KOPT-K1 (cell line): ENCODE measurements around the gene SDR9C7.
"Not testable (repeated sequence)": the region's sequence is repeated elsewhere in the genome, so short reads cannot be mapped to it uniquely, and the experiment has no call there.

Experiments used
- H3K27ac ChIP-seq: fragments of 200-600 bp; sonication (generic); 2 replicates; pipeline ENCODE4 v1.5.1; 2016; ENCODE audit warnings: antibody characterized with exemption, mild to moderate bottlenecking, low read depth, low read length; ENCODE audit not compliant: poor library complexity, severe bottlenecking
- H3K36me3 ChIP-seq: fragments of 200-600 bp; sonication (generic); 2 replicates; pipeline ENCODE4 v1.5.1; 2017; ENCODE audit warnings: antibody characterized with exemption, mild to moderate bottlenecking, low read length, moderate library complexity; ENCODE audit not compliant: insufficient read depth
- H3K9me3 ChIP-seq: fragments of 200-600 bp; sonication (generic); 2 replicates; pipeline ENCODE4 v1.5.1; 2017; ENCODE audit warnings: antibody characterized with exemption, low read length, mild to moderate bottlenecking; ENCODE audit not compliant: insufficient read depth, poor library complexity, severe bottlenecking

The SDR9C7 gene

DNA sequence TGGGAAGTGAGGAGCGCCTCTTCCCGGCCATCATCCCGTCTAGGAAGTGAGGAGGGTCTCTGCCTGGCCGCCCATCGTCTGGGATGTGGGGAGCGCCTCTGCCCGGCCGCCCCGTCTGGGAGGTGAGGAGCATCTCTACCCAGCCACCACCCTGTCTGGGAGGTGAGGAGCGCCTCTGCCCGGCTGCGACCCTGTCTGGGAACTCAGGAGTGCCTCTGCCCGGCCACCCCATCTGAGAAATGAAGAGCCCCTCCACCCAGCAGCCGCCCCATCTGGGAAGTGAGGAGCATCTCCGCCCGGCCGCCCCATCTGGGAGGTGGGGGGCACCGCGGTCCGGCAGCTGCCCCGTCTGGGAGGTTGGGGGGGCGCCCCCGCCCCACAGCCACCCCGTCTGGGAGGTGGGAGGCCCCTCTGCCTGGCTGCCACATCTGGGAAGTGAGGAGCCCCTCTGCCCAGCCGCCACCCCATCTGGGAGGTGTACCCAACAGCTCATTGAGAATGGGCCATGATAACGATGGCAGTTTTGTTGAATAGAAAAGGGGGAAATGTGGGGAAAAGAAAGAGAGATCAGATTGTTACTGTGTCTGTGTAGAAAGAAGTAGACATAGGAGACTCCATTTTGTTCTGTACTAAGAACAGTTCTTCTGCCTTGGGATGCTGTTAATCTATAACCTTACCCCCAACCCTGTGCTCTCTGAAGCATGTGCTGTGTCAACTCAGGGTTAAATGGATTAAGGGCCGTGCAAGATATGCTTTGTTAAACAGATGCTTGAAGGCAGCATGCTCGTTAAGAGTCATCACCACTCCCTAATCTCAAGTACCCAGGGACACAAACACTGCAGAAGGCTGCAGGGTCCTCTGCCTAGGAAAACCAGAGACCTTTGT is 54.7 kb downstream of the SDR9C7 start:
- H3K36me3 ChIP-seq, H3K27ac ChIP-seq: not testable (repeated sequence)
- H3K9me3 ChIP-seq: peaks cover 19% of the 10 kb centered on the region

DNA sequence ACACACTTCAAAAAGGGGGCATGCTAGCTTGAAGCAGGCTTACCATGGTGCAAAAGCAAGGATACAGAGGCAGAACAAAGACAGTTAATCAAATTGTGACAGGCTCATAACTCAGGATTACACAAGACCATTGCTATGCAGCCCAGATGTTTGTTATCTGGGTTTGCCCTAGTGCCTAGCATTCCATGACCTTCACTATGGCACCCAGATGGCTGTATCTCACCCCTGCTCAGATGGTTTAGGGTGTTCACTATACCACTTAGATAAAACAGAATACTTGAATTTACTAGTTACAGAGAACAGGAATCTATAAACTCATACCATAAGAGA is 56.2 kb downstream of the SDR9C7 start:
- Histone ChIP-seq H3K9me3 (peaks cover 16% of the 10 kb centered on the region), H3K27ac (no peak overlapping the region), H3K36me3 (no peaks in the 10 kb centered on the region)

DNA sequence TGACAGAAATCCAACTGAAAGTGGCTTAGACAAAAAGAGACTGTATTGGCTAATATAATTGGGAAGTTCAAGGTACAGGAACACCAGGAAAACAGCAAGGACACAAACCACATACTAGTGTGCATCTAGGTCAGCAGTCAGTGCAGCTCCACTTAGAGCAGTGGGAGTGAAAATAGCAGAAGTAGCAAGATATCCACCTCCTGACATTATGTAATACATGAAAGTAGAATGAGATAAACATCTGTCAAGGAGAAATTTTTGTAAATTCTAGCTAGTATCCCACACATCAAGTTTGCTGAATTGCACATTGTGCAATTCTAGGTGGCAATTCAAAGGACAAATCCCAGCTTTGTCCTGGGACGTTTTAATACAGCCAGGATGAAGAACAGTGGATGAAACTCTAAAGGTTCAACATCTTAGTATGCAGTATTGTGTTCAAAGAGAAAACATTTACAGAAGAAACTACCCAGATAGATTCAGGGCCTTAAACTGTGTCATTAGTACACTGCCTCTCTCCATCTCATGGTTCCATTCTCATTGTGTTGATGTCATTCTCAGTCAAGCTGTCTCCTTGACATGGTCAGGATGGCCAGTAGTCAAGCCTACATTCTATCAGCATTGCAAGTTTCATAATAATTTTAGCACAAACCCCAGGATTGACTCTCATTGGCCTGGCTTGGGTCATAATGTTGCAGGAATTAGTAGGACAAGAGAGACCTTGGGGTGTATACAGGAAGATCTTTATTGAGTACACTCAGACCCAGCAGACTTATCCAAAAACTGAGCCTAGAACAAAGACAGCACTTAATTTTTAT is 56.8 kb downstream of the SDR9C7 start:
- H3K27ac ChIP-seq: no peak overlapping the region
- H3K9me3 ChIP-seq: peaks cover 13% of the 10 kb centered on the region
- H3K36me3 ChIP-seq: no peaks in the 10 kb centered on the region

DNA sequence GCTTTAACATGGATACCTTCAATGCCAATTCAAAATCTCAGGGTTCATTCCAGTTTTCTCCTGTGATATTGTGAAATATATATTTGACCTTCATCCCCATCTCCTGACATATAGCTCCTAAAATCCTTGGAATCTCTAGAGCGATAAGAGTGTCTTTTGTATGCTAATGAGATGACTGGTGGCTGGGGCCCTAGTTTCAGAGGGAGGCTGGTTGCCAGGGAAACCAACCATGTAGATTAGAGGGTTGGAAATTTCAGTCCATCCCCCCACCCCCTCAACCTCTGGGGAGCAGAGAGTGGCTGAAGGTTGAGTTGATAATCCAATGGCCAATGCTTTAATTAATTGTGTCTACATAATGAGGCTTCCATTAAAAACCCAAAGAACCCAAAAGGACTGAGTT is 59.4 kb downstream of the SDR9C7 start:
- Histone ChIP-seq H3K9me3 (peaks cover 10% of the 10 kb centered on the region), H3K27ac (no peak overlapping the region), H3K36me3 (no peaks in the 10 kb centered on the region)

DNA sequence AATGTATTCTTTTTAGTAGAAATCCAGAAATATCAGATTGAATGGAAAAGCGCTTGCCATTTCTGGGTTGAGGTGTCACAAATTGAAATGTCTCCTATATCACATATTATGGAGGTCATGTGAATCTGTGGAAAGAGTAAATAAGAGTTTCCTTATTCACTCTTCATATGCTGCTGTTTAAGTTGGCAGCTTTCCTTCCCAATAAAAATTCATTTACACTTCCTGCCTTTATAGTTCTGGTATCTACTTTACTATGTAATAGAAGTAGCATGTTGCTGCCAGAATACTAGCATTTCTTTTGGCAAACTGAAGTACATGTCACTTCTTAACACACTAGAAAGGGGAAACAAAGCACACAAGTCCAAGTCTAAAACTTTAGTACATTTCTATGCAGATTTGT is 60.8 kb downstream of the SDR9C7 start:
- no peaks in the 10 kb centered on the region for H3K36me3 ChIP-seq
- H3K9me3 ChIP-seq: peaks cover 10% of the 10 kb centered on the region
- no peak overlapping the region for H3K27ac ChIP-seq
